ENCODE measurements around the gene LDLRAD2.

Gene LDLRAD2

GRCh38 chr1:21845646-21846641 lies 33.9 kb downstream of the LDLRAD2 start:
- FAIRE-seq = no peak

- FAIRE-seq = no peak
Observed at GRCh38 chr1:21847223-21848205, 35.4 kb downstream of the LDLRAD2 start.

GRCh38 chr1:21848524-21849174 lies 36.6 kb downstream of the LDLRAD2 start:
- no peak for FAIRE-seq

- no peak for FAIRE-seq
Observed at GRCh38 chr1:21849909-21850576, 38.0 kb downstream of the LDLRAD2 start.

- FAIRE-seq = no peak
Observed at GRCh38 chr1:21851430-21852250, 39.6 kb downstream of the LDLRAD2 start.

- no peak for FAIRE-seq
Observed at GRCh38 chr1:21852282-21853130, 40.4 kb downstream of the LDLRAD2 start.

- FAIRE-seq = no peak
Observed at GRCh38 chr1:21853131-21853427, 41.0 kb downstream of the LDLRAD2 start.

- no peak for FAIRE-seq
Observed at GRCh38 chr1:21854090-21854750, 42.2 kb downstream of the LDLRAD2 start.

GRCh38 chr1:21854751-21855131 lies 42.7 kb downstream of the LDLRAD2 start:
- no peak for FAIRE-seq

GRCh38 chr1:21855257-21856096 lies 43.4 kb downstream of the LDLRAD2 start:
- no peak for FAIRE-seq

- FAIRE-seq = no peak
Observed at GRCh38 chr1:21857142-21857839, 45.2 kb downstream of the LDLRAD2 start.

GRCh38 chr1:21857840-21858670 lies 46.0 kb downstream of the LDLRAD2 start:
- no peak for FAIRE-seq

GRCh38 chr1:21859669-21860179 lies 47.7 kb downstream of the LDLRAD2 start:
- no peak for FAIRE-seq

- FAIRE-seq = no peak
Observed at GRCh38 chr1:21860971-21861370, 48.9 kb downstream of the LDLRAD2 start.

- FAIRE-seq = no peak
Observed at GRCh38 chr1:21861602-21862429, 49.8 kb downstream of the LDLRAD2 start.

GRCh38 chr1:21863981-21864380 lies 51.9 kb downstream of the LDLRAD2 start:
- FAIRE-seq = no peak

Data from G401.6 (cell line).